ENCODE measurements around the gene SCARF1.
A peak's percentile ranks its signal among the peaks of the same experiment; 100 is the strongest.

Gene SCARF1

DNA sequence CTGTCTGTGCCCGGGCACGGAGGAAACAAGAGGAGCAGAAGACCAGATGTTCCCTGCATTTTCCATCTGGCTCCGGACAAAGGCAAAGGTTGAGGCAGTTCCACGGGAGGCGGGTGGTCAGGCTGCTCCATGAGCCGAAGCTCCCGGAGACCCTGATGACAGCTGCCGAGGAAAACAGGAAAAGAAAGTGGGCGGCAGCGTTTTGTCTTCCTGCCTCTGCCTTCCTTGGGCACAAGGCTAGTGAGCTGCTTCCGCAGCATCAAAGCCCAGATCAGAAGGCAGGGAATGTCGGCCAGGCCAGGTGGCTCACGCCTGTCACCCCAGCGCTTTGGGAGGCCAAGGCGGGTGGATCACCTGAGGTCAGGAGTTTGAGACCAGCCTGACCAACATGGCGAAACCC, 33.1 kb downstream of the SCARF1 start:
- TF ChIP-seq, protein P1, sequence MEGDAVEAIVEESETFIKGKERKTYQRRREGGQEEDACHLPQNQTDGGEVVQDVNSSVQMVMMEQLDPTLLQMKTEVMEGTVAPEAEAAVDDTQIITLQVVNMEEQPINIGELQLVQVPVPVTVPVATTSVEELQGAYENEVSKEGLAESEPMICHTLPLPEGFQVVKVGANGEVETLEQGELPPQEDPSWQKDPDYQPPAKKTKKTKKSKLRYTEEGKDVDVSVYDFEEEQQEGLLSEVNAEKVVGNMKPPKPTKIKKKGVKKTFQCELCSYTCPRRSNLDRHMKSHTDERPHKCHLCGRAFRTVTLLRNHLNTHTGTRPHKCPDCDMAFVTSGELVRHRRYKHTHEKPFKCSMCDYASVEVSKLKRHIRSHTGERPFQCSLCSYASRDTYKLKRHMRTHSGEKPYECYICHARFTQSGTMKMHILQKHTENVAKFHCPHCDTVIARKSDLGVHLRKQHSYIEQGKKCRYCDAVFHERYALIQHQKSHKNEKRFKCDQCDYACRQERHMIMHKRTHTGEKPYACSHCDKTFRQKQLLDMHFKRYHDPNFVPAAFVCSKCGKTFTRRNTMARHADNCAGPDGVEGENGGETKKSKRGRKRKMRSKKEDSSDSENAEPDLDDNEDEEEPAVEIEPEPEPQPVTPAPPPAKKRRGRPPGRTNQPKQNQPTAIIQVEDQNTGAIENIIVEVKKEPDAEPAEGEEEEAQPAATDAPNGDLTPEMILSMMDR (IDR thresholded peaks at IDR 0.05; ENCODE audit: low read length), result no peak
- TF ChIP-seq EZH2 (IDR thresholded peaks at IDR 0.05; ENCODE audit: borderline replicate concordance, low read length), result no peak
- Histone ChIP-seq H3K9ac (ENCODE audit: low read length) (no peak overlapping the region), H3K27ac (ENCODE audit: low read depth, low read length, poor library complexity, severe bottlenecking) (no peak overlapping the region)

DNA sequence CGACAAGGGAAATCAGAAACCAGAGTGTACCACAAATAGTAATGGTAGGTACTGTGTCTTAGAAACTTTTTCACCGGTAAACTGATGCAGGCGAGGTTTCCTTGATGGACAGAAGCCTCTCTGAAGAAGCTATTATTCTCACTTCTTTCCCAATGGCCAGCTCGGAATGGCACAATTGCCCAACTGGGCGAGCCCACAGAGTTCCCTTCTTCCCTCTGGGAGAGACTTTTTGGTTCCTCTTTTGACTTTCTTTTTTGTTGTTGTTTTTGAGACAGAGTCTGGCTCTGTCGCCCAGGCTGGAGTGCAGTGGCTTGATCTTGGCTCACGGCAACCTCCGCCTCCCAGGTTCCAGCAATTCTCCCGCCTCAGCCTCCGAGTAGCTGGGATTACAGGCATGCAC, 33.8 kb downstream of the SCARF1 start:
- H3K36me3 ChIP-seq (ENCODE audit: insufficient read depth, low read length), result peaks cover 81% of the 10 kb centered on the region
- TF ChIP-seq, protein P1 (IDR thresholded peaks at IDR 0.05; ENCODE audit: low read length), result no peak
- no peak for TF ChIP-seq EZH2 (IDR thresholded peaks at IDR 0.05; ENCODE audit: borderline replicate concordance, low read length)
- H3K27me3 ChIP-seq (ENCODE audit: insufficient read depth, low read length), result no peaks in the 10 kb centered on the region
- H4K20me1 ChIP-seq (ENCODE audit: insufficient read depth, low read length), result no peaks in the 10 kb centered on the region
- H3K4me2 ChIP-seq (ENCODE audit: low read length), result no peak overlapping the region
- no peak overlapping the region for H2AFZ ChIP-seq (ENCODE audit: low read length)
- no peaks in the 10 kb centered on the region for H3F3A ChIP-seq (ENCODE audit: insufficient read depth, low read length)
- H3K9me2 ChIP-seq (ENCODE audit: low read depth, low read length), result no peaks in the 10 kb centered on the region
- no peak overlapping the region for H3K27ac ChIP-seq (ENCODE audit: low read depth, low read length, poor library complexity, severe bottlenecking)
- H3K9ac ChIP-seq (ENCODE audit: low read length), result no peak overlapping the region
- peaks cover 28% of the 10 kb centered on the region for H3K4me1 ChIP-seq (ENCODE audit: insufficient read depth, low read length, severe bottlenecking)
- H3K4me3 ChIP-seq (ENCODE audit: low read depth, low read length, poor library complexity, severe bottlenecking), result no peak overlapping the region
- H3K9me3 ChIP-seq (ENCODE audit: low read length), result no peaks in the 10 kb centered on the region
- no peaks in the 10 kb centered on the region for H3K79me2 ChIP-seq (ENCODE audit: insufficient read depth, low read length)

More for the DNA sequence above, 33.1 kb downstream of the SCARF1 start:
- Histone ChIP-seq H3K27me3 (ENCODE audit: insufficient read depth, low read length) (no peaks in the 10 kb centered on the region), H3K4me3 (ENCODE audit: low read depth, low read length, poor library complexity, severe bottlenecking) (no peak overlapping the region), H4K20me1 (ENCODE audit: insufficient read depth, low read length) (no peaks in the 10 kb centered on the region), H3K4me1 (ENCODE audit: insufficient read depth, low read length, severe bottlenecking) (peaks cover 21% of the 10 kb centered on the region), H3F3A (ENCODE audit: insufficient read depth, low read length) (no peaks in the 10 kb centered on the region), H3K4me2 (ENCODE audit: low read length) (no peak overlapping the region), H2AFZ (ENCODE audit: low read length) (no peak overlapping the region), H3K9me2 (ENCODE audit: low read depth, low read length) (no peaks in the 10 kb centered on the region), H3K36me3 (ENCODE audit: insufficient read depth, low read length) (peaks cover 81% of the 10 kb centered on the region), H3K79me2 (ENCODE audit: insufficient read depth, low read length) (no peaks in the 10 kb centered on the region), H3K9me3 (ENCODE audit: low read length) (no peaks in the 10 kb centered on the region)

DNA sequence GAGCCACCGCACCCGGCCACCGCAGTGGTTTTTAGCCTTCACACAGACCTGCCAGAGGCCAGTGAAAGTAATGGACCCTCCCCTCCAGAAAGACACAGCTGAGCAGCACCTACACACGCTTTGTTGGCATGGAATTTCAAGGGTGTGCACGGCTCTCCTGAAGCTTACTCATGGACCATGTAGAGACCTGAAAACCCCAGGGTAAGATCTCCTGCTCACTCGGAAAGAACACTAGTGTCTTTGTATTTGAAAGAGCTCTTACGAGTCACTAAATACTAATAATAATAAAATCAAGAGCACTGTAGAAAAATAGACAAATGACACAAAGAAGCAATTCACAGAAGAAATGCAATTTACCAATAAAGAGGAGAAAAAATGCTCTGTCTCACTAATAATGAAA, 36.9 kb downstream of the SCARF1 start:
- Histone ChIP-seq H3K36me3 (ENCODE audit: insufficient read depth, low read length) (peaks cover 82% of the 10 kb centered on the region), H3F3A (ENCODE audit: insufficient read depth, low read length) (no peaks in the 10 kb centered on the region), H3K4me1 (ENCODE audit: insufficient read depth, low read length, severe bottlenecking) (peaks cover 38% of the 10 kb centered on the region), H3K27ac (ENCODE audit: low read depth, low read length, poor library complexity, severe bottlenecking) (peak overlapping the region; percentile 89), H3K4me3 (ENCODE audit: low read depth, low read length, poor library complexity, severe bottlenecking) (no peak overlapping the region), H3K79me2 (ENCODE audit: insufficient read depth, low read length) (no peaks in the 10 kb centered on the region), H3K9me3 (ENCODE audit: low read length) (no peaks in the 10 kb centered on the region), H3K9me2 (ENCODE audit: low read depth, low read length) (no peaks in the 10 kb centered on the region), H2AFZ (ENCODE audit: low read length) (no peak overlapping the region), H3K27me3 (ENCODE audit: insufficient read depth, low read length) (no peaks in the 10 kb centered on the region), H3K4me2 (ENCODE audit: low read length) (no peak overlapping the region), H4K20me1 (ENCODE audit: insufficient read depth, low read length) (no peaks in the 10 kb centered on the region), H3K9ac (ENCODE audit: low read length) (no peak overlapping the region)
- TF ChIP-seq EZH2 (IDR thresholded peaks at IDR 0.05; ENCODE audit: borderline replicate concordance, low read length), result no peak

DNA sequence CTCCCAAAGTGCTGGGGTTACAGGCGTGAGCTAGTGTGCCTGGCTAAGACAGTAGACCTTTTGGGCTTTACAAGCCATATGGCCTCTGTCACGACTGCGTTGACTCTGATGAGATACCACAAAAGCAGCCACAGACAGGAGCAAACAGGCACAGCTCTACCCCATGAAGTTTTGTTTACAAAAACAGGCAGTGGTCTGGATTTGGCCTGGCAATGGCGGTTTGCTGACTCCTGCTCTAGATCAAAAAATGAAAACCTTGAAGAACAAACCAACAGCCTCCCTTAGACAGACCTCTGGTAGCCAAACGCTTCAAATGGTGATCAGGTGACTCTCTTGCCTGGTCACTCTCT, 37.6 kb downstream of the SCARF1 start:
- no peaks in the 10 kb centered on the region for H3K27me3 ChIP-seq (ENCODE audit: insufficient read depth, low read length)
- H3K9me3 ChIP-seq (ENCODE audit: low read length), result no peaks in the 10 kb centered on the region
- peaks cover 38% of the 10 kb centered on the region for H3K4me1 ChIP-seq (ENCODE audit: insufficient read depth, low read length, severe bottlenecking)
- no peaks in the 10 kb centered on the region for H4K20me1 ChIP-seq (ENCODE audit: insufficient read depth, low read length)
- no peak for TF ChIP-seq EZH2 (IDR thresholded peaks at IDR 0.05; ENCODE audit: borderline replicate concordance, low read length)
- TF ChIP-seq, protein P1 (IDR thresholded peaks at IDR 0.05; ENCODE audit: low read length), result no peak
- H2AFZ ChIP-seq (ENCODE audit: low read length), result no peak overlapping the region
- H3K36me3 ChIP-seq (ENCODE audit: insufficient read depth, low read length), result peaks cover 82% of the 10 kb centered on the region
- H3K9me2 ChIP-seq (ENCODE audit: low read depth, low read length), result no peaks in the 10 kb centered on the region
- no peak overlapping the region for H3K4me3 ChIP-seq (ENCODE audit: low read depth, low read length, poor library complexity, severe bottlenecking)
- H3K79me2 ChIP-seq (ENCODE audit: insufficient read depth, low read length), result no peaks in the 10 kb centered on the region
- no peak overlapping the region for H3K4me2 ChIP-seq (ENCODE audit: low read length)
- peak overlapping the region; percentile 89 for H3K27ac ChIP-seq (ENCODE audit: low read depth, low read length, poor library complexity, severe bottlenecking)
- no peaks in the 10 kb centered on the region for H3F3A ChIP-seq (ENCODE audit: insufficient read depth, low read length)
- peak overlapping the region; percentile 27; the same call in 1 of the 2 replicates for H3K9ac ChIP-seq (ENCODE audit: low read length)
